ENCODE measurements around the gene TAF1B.

GRCh38 chr2:9873337-9873736, 30.1 kb downstream of the TAF1B start:
- no peak for TF ChIP-seq POLR2AphosphoS5 (IDR thresholded peaks at IDR 0.05; ENCODE audit: low read depth, low read length)
- no peak for TF ChIP-seq POLR2A (IDR thresholded peaks at IDR 0.05; ENCODE audit: low read depth, low read length)
- TF ChIP-seq TAF1 (IDR thresholded peaks at IDR 0.05; ENCODE audit: borderline replicate concordance, low read depth, low read length): no peak

Data from GM12892 (cell line).